Measurements from ENCODE around the gene PPFIBP1.
A peak's percentile ranks its signal among the peaks of the same experiment; 100 is the strongest.

PPFIBP1 gene

DNA sequence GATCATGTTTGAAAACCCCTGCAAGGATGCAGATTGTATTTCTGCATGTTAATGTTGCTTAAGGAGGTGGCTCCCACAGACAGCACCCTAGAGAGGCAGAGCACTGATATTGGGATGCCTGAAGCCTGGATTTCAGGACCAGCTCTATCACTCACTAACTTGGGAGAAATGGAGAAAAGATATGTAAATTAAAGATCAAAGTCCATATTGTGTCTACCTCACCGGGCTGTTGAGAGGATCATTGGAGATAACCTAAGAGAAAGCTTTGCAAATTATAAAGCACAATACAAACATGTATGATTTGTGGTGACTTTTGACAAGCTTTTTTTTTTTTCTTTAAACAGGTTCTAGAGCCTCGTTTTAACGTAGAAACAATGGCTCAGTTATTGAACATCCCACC lies 164.7 kb downstream of the PPFIBP1 start:
- Histone ChIP-seq H3K27me3 (ENCODE audit: low read depth, low read length) (peaks cover 30% of the 10 kb centered on the region), H3K79me2 (ENCODE audit: low read length) (no peaks in the 10 kb centered on the region), H3K27ac (ENCODE audit: low read length) (no peak overlapping the region), H3K4me3 (ENCODE audit: low read length) (no peak overlapping the region), H3K36me3 (replicated peaks; ENCODE audit: low read depth, low read length) (no peaks in the 10 kb centered on the region), H3K9ac (ENCODE audit: low read length) (no peak overlapping the region), H2AFZ (ENCODE audit: low read depth, low read length) (no peak overlapping the region), H3K4me1 (ENCODE audit: low read length) (peaks cover 19% of the 10 kb centered on the region), H4K20me1 (ENCODE audit: insufficient read depth, low read length) (no peaks in the 10 kb centered on the region), H3K9me3 (ENCODE audit: insufficient read depth, low read length) (no peaks in the 10 kb centered on the region), H3K4me2 (ENCODE audit: low read length) (no peak overlapping the region)
- TF ChIP-seq, protein P1, sequence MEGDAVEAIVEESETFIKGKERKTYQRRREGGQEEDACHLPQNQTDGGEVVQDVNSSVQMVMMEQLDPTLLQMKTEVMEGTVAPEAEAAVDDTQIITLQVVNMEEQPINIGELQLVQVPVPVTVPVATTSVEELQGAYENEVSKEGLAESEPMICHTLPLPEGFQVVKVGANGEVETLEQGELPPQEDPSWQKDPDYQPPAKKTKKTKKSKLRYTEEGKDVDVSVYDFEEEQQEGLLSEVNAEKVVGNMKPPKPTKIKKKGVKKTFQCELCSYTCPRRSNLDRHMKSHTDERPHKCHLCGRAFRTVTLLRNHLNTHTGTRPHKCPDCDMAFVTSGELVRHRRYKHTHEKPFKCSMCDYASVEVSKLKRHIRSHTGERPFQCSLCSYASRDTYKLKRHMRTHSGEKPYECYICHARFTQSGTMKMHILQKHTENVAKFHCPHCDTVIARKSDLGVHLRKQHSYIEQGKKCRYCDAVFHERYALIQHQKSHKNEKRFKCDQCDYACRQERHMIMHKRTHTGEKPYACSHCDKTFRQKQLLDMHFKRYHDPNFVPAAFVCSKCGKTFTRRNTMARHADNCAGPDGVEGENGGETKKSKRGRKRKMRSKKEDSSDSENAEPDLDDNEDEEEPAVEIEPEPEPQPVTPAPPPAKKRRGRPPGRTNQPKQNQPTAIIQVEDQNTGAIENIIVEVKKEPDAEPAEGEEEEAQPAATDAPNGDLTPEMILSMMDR (IDR thresholded peaks at IDR 0.05; ENCODE audit: low read depth, low read length): no peak
- no peak for TF ChIP-seq EZH2phosphoT487 (IDR thresholded peaks at IDR 0.05; ENCODE audit: low read depth)

DNA sequence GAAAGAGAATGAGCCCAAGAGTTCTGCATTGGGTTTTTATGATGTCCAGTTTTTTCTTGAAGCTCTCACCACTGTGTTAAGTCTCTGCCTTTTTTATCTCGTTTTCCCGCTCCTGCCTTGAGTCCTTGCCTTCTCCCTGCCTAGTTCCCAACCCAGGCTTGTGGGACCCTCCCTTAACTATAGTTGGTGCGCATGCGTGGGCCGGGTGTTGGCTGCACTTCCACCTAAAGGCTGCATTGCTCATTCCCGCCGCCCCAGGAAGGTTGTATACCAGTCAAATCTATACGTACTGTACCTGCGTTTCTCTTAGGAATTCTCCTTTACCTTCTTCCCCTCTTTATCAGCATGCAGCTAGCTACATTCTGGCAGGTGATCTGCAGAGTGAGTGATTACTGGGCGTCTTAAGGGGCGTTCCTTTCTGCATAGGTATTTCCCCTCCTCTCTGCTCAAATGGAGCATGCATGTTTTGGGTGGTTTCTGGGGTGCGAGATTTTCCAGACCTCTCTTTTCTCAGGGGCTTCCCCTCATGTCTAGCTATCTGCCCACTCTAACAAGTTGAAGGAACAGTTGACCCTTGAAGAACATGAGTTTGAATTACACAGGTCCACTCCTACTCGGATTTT lies 165.7 kb downstream of the PPFIBP1 start:
- Histone ChIP-seq H3K9ac (ENCODE audit: low read length) (no peak overlapping the region), H3K27ac (ENCODE audit: low read length) (no peak overlapping the region), H4K20me1 (ENCODE audit: insufficient read depth, low read length) (no peaks in the 10 kb centered on the region), H2AFZ (ENCODE audit: low read depth, low read length) (no peak overlapping the region), H3K9me3 (ENCODE audit: insufficient read depth, low read length) (no peaks in the 10 kb centered on the region), H3K79me2 (ENCODE audit: low read length) (no peaks in the 10 kb centered on the region), H3K4me3 (ENCODE audit: low read length) (peak overlapping the region; percentile 44), H3K27me3 (ENCODE audit: low read depth, low read length) (peaks cover 30% of the 10 kb centered on the region), H3K4me2 (ENCODE audit: low read length) (peak overlapping the region; percentile 53), H3K4me1 (ENCODE audit: low read length) (peaks cover 19% of the 10 kb centered on the region), H3K36me3 (replicated peaks; ENCODE audit: low read depth, low read length) (no peaks in the 10 kb centered on the region)
- TF ChIP-seq, protein P1 (IDR thresholded peaks at IDR 0.05; ENCODE audit: low read depth, low read length): no peak
- no peak for TF ChIP-seq EZH2phosphoT487 (IDR thresholded peaks at IDR 0.05; ENCODE audit: low read depth)

DNA sequence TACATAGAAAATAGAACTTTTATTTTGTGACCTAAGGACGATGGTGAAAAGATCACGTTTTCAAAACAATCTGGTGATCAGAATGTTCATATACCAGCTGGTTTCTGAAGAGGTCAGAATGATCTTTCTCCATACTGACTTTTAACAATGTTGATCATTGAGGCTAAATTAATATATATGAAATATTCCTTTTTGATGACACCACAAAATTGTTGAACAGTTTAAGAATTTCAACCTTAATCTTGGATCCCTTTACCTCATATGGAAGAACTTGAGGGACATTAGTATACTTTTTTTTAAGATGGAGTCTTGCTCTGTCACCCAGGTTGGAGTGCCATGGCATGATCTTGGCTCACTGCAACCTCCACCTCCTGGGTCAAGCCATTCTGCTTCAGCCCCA lies 169.4 kb downstream of the PPFIBP1 start:
- peak overlapping the region; percentile 95; the same call in 1 of the 2 replicates for H3K4me2 ChIP-seq (ENCODE audit: low read length)
- H3K27ac ChIP-seq (ENCODE audit: low read length): no peak overlapping the region
- H3K4me1 ChIP-seq (ENCODE audit: low read length): peaks cover 19% of the 10 kb centered on the region
- no peak for TF ChIP-seq EZH2phosphoT487 (IDR thresholded peaks at IDR 0.05; ENCODE audit: low read depth)
- TF ChIP-seq, protein P1 (IDR thresholded peaks at IDR 0.05; ENCODE audit: low read depth, low read length): no peak
- no peaks in the 10 kb centered on the region for H3K36me3 ChIP-seq (replicated peaks; ENCODE audit: low read depth, low read length)
- peaks cover 40% of the 10 kb centered on the region for H3K27me3 ChIP-seq (ENCODE audit: low read depth, low read length)
- no peak overlapping the region for H3K9ac ChIP-seq (ENCODE audit: low read length)
- H3K9me3 ChIP-seq (ENCODE audit: insufficient read depth, low read length): no peaks in the 10 kb centered on the region
- H3K4me3 ChIP-seq (ENCODE audit: low read length): no peak overlapping the region
- H3K79me2 ChIP-seq (ENCODE audit: low read length): no peaks in the 10 kb centered on the region
- no peak overlapping the region for H2AFZ ChIP-seq (ENCODE audit: low read depth, low read length)
- no peaks in the 10 kb centered on the region for H4K20me1 ChIP-seq (ENCODE audit: insufficient read depth, low read length)

DNA sequence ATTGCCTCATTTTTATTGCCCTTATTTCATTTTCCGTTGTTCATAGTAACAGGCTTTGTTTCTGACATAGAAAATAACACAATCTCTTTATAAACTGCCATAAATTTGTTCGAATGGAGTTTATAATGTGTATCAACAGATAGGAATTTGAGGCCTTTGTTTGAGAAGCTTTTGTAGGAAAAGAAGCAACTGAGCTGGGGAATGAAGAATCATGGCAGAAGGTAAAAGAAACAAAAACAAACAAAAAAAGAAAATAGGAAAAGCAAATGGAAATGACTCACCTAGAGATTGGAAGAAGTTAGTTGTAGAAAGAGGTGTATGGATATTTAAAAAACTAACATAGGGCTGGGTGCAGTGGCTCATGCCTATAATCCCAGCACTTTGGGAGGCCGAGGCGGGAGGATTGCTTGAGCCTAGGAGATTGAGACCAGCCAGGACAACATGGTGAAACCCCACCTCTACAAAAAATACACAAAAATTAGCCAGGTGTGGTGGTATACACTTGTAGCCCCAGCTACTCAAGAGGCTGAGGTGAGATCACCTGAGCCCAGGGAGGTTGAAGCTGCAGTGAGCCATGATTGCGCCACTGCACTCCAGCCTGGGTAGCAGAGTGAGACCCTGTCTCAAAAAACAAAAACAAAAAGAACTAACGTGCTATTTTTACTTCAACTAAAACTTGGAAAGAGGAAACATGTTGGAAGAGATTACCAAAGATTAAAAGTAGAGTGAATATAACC lies 171.7 kb downstream of the PPFIBP1 start:
- Histone ChIP-seq H4K20me1 (ENCODE audit: insufficient read depth, low read length) (no peaks in the 10 kb centered on the region), H3K4me3 (ENCODE audit: low read length) (no peak overlapping the region), H3K36me3 (replicated peaks; ENCODE audit: low read depth, low read length) (no peaks in the 10 kb centered on the region), H3K9me3 (ENCODE audit: insufficient read depth, low read length) (no peaks in the 10 kb centered on the region), H3K27ac (ENCODE audit: low read length) (no peak overlapping the region), H3K4me1 (ENCODE audit: low read length) (peaks cover 12% of the 10 kb centered on the region), H2AFZ (ENCODE audit: low read depth, low read length) (no peak overlapping the region), H3K79me2 (ENCODE audit: low read length) (no peaks in the 10 kb centered on the region), H3K9ac (ENCODE audit: low read length) (no peak overlapping the region), H3K27me3 (ENCODE audit: low read depth, low read length) (peaks cover 20% of the 10 kb centered on the region), H3K4me2 (ENCODE audit: low read length) (no peak overlapping the region)
- TF ChIP-seq EZH2phosphoT487 (IDR thresholded peaks at IDR 0.05; ENCODE audit: low read depth): no peak
- TF ChIP-seq, protein P1 (IDR thresholded peaks at IDR 0.05; ENCODE audit: low read depth, low read length): no peak

Data from OCI-LY3 (cell line).